Stomach (tissue), 9 donors: ENCODE results near the gene BABAM2. TPM values are rescaled to one million over a fixed set of nuclear protein-coding genes. Genes with fewer than 3 reads are reported as not detected.

ENCODE experiments used
- DNase-seq, 2 donors: peaks; one replicate each; pipeline versions ENCODE4 v3.0.0 to v3.0.0-alpha.2; 2013 to 2019
- H3K27ac ChIP-seq, 5 donors: fragments of 200-600 bp in 4 of 5; sonication (generic) in 4 of 5; one replicate each; pipeline ENCODE4 v1.5.1; 2013 to 2019; ENCODE audit warnings: mild to moderate bottlenecking in 1 of 5, moderate library complexity in 1 of 5
- H3K27me3 ChIP-seq, 3 donors: fragments of 200-600 bp; sonication (generic); one replicate each; pipeline ENCODE4 v1.5.1; 2017 to 2019; ENCODE audit warnings: mixed run types in 1 of 3
- H3K36me3 ChIP-seq, 4 donors: fragments of 200-600 bp; sonication (generic); 1 replicate in 3 of 4; 2 replicates in 1 of 4; pipeline ENCODE4 v1.5.1; 2016 to 2019
- H3K4me1 ChIP-seq, 4 donors: fragments of 200-600 bp; sonication (generic); one replicate each; pipeline ENCODE4 v1.5.1; 2016 to 2019
- H3K4me3 ChIP-seq, 4 donors: fragments of 200-600 bp; sonication (generic) in 3 of 4; one replicate each; pipeline ENCODE4 v1.5.1; 2016 to 2019; ENCODE audit warnings: mild to moderate bottlenecking in 1 of 4
- H3K9me3 ChIP-seq, 4 donors: fragments of 200-600 bp; sonication (generic); one replicate each; pipeline ENCODE4 v1.5.1; 2016 to 2019
- EP300 ChIP-seq: sonication (generic); formaldehyde crosslinking; IDR thresholded peaks from one replicate; pipeline ENCODE4 v1.6.1; 2017; ENCODE audit warnings: antibody characterized with exemption
- POLR2A ChIP-seq, 4 donors: fragments of 450-650 bp; IDR thresholded peaks; one replicate each; pipeline ENCODE4 v1.6.1; 2016; ENCODE audit warnings: antibody characterized with exemption in 4 of 4, control low read depth in 2 of 4, mild to moderate bottlenecking in 1 of 4, moderate library complexity in 1 of 4
- POLR2AphosphoS5 ChIP-seq, 3 donors: sonication (generic); formaldehyde crosslinking; IDR thresholded peaks; one replicate each; pipeline ENCODE4 v1.6.1; 2016; ENCODE audit warnings: antibody characterized with exemption in 3 of 3
- WGBS, 5 donors: extraction: QIAGEN DNeasy Blood & Tissue Kit in 3 of 5; methylation state at CpG; one replicate each; pipeline versions ENCODE4 v1.1.5 to v1.1.7; 2013 to 2018; 5-methylcytosine and 5-hydroxymethylcytosine counted together
- intact Hi-C: fragments of 100-400 bp; cut with DNase I; formaldehyde crosslinking; loops from one replicate; pipeline ENCODE4 v1.15.1; 2023; ENCODE audit warnings: low total_unique reads
- polyA plus RNA-seq, 3 donors: library from polyadenylated mRNA; stranded (reverse); fragments of 200-250 nt; gene quantifications; one replicate each; pipeline ENCODE4 v1.2.3, GENCODE V29; 2013
- total RNA-seq, 5 donors: library from RNA; depleted of rRNA; stranded (reverse); fragments of >200 nt; gene quantifications; one replicate each; pipeline versions ENCODE4 v1.1.0 to v1.2.3, GENCODE V29; 2014 to 2016
- TF ChIP-seq, protein P1 (sequence below), 7 experiments: fragments of 450-650 bp in 4 of 7; fragments of 200-600 bp in 3 of 7; sonication (generic) in 3 of 7; IDR thresholded peaks; one replicate each; pipeline ENCODE4 v1.5.1; 2016 to 2019; ENCODE audit warnings: antibody characterized with exemption in 7 of 7, control low read depth in 2 of 7, mild to moderate bottlenecking in 1 of 7
- donor health status: healthy with polysubstance abuse.
- donor health status: Bipolar disorder and iron deficiency.
- donor health status: healthy.

BABAM2 gene
- total and polyA plus RNA-seq, 8 donors: 14.2 to 41.4 (median 22.8) TPM

- Histone ChIP-seq H3K9me3 (peaks cover 0 to 12% (median 6%) of the 10 kb centered on the region in 4 donors), H3K4me1 (no peaks in the 10 kb centered on the region), H3K27ac (no peak overlapping the region), H3K4me3 (no peak overlapping the region), H3K27me3 (no peaks in the 10 kb centered on the region), H3K36me3 (no peaks in the 10 kb centered on the region)
- TF ChIP-seq, protein P1, sequence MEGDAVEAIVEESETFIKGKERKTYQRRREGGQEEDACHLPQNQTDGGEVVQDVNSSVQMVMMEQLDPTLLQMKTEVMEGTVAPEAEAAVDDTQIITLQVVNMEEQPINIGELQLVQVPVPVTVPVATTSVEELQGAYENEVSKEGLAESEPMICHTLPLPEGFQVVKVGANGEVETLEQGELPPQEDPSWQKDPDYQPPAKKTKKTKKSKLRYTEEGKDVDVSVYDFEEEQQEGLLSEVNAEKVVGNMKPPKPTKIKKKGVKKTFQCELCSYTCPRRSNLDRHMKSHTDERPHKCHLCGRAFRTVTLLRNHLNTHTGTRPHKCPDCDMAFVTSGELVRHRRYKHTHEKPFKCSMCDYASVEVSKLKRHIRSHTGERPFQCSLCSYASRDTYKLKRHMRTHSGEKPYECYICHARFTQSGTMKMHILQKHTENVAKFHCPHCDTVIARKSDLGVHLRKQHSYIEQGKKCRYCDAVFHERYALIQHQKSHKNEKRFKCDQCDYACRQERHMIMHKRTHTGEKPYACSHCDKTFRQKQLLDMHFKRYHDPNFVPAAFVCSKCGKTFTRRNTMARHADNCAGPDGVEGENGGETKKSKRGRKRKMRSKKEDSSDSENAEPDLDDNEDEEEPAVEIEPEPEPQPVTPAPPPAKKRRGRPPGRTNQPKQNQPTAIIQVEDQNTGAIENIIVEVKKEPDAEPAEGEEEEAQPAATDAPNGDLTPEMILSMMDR (IDR thresholded peaks at IDR 0.05): no peak
- TF ChIP-seq EP300 (no peak), POLR2A (IDR thresholded peaks at IDR 0.05) (no peak), POLR2AphosphoS5 (IDR thresholded peaks at IDR 0.05) (no peak)
- intact Hi-C loops: no loop called here
- DNase-seq: peak in 1 of 2 donors; percentile 45
- WGBS, 5 donors: 44 to 72% (median 66%) methylated on average over 4 of the region's 4 CpGs
Measured at GRCh38 chr2:28155086-28155485, 264.6 kb downstream of the BABAM2 start.

GRCh38 chr2:28155627-28156026, 265.1 kb downstream of the BABAM2 start:
- peaks cover 0 to 12% (median 6%) of the 10 kb centered on the region in 4 donors for H3K9me3 ChIP-seq
- H3K27ac ChIP-seq: no peak overlapping the region
- no peak for DNase-seq
- H3K4me1 ChIP-seq: peaks cover 0 to under 1% (median 0%) of the 10 kb centered on the region in 4 donors
- H3K4me3 ChIP-seq: no peak overlapping the region
- no peak for TF ChIP-seq POLR2A (IDR thresholded peaks at IDR 0.05)
- TF ChIP-seq, protein P1 (IDR thresholded peaks at IDR 0.05): peak in 3 of 7 experiments; percentile 27 to 42 (median 32)
- intact Hi-C loops: no loop called here
- H3K36me3 ChIP-seq: no peaks in the 10 kb centered on the region
- WGBS, 5 donors: 61 to 79% (median 66%) methylated on average over 1 of the region's 1 CpG
- H3K27me3 ChIP-seq: no peaks in the 10 kb centered on the region

DNA sequence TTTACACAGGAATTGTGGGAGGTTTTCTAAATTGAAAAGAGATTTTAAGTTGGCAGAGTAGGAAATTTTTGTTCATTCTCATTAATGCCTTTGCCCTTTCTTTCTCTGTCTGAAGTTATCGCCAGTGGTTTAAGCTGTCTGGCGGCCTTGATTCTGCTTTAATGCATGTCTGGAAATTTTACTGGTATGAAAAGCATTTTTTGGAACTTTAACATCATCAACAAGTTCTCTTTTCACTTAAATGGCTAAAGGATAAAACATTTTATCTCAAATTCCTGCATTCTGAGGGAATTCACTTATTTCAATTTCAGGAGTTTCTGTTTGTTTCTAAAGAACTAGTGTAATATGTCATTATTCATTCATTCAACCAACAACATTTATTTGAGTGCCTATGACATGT, 268.3 kb downstream of the BABAM2 start:
- Histone ChIP-seq H3K4me1 (peaks cover 6 to 22% (median 9%) of the 10 kb centered on the region in 4 donors), H3K9me3 (peaks cover 0 to 12% (median 6%) of the 10 kb centered on the region in 4 donors), H3K36me3 (no peaks in the 10 kb centered on the region), H3K4me3 (no peak overlapping the region), H3K27ac (no peak overlapping the region), H3K27me3 (no peaks in the 10 kb centered on the region)
- 89 to 95% (median 93%) methylated on average over 2 of the region's 2 CpGs for WGBS, 5 donors
- no peak for DNase-seq
- TF ChIP-seq POLR2A (IDR thresholded peaks at IDR 0.05) (no peak), EP300 (no peak), POLR2AphosphoS5 (IDR thresholded peaks at IDR 0.05) (no peak)
- TF ChIP-seq, protein P1 (IDR thresholded peaks at IDR 0.05): no peak
- intact Hi-C loops: no loop called here

DNA sequence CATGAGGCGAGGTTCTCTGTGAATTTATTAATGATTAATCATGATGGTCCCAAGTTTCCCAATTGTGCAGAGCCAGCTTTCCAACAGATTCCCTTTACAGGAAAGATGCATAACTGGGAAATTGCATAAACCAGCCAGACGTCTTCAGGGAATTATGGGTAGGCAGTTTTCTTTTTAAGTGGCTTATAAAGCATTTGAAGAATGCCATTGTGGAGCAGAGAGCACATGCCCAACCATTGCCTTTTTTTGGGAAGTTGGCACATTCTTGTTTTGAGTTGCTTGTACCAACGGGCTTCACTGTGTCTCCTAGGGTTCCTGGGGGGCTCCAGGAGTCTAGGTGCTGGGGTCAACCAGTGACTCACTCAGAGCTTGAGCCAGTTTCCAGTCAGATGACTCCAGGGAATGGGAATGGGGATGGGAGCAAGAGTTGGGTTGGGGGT, 270.5 kb downstream of the BABAM2 start:
- Histone ChIP-seq H3K4me1 (peaks cover 7 to 38% (median 21%) of the 10 kb centered on the region in 4 donors), H3K9me3 (peaks cover 0 to 6% (median 2%) of the 10 kb centered on the region in 4 donors), H3K27me3 (no peaks in the 10 kb centered on the region), H3K27ac (no peak overlapping the region), H3K36me3 (no peaks in the 10 kb centered on the region), H3K4me3 (no peak overlapping the region)
- DNase-seq: no peak
- intact Hi-C loops: no loop called here
- TF ChIP-seq POLR2AphosphoS5 (IDR thresholded peaks at IDR 0.05): no peak
- TF ChIP-seq, protein P1 (IDR thresholded peaks at IDR 0.05): no peak
- 67 to 83% (median 71%) methylated on average over 3 of the region's 3 CpGs for WGBS, 5 donors
